HCT116 (cell line): ENCODE measurements around the gene ZXDC.

ENCODE experiments used
- CTCF ChIP-seq, 3 experiments: fragments of 200-600 bp in 1 of 3; sonication (generic) in 1 of 3; IDR thresholded peaks in 2 of 3; conservative IDR thresholded peaks in 1 of 3; 2 replicates each; pipeline ENCODE4 v1.5.1; 2012 to 2017; ENCODE audit warnings: low read depth in 2 of 3, low read length in 2 of 3, antibody characterized with exemption in 1 of 3, borderline replicate concordance in 1 of 3, control low read depth in 1 of 3, mild to moderate bottlenecking in 1 of 3, mixed read lengths in 1 of 3, mixed run types in 1 of 3, moderate library complexity in 1 of 3; ENCODE audit not compliant: insufficient read depth in 1 of 3
- EZH2 ChIP-seq: fragments of 200-600 bp; sonication (generic); IDR thresholded peaks from 2 replicates; pipeline ENCODE4 v1.6.1; 2017; ENCODE audit warnings: antibody characterized with exemption, mixed run types
- POLR2AphosphoS5 ChIP-seq: IDR thresholded peaks from 2 replicates; pipeline ENCODE4 v1.6.1; 2011; ENCODE audit warnings: mild to moderate bottlenecking, low read depth, low read length, moderate library complexity
- ZBTB33 ChIP-seq: IDR thresholded peaks from 2 replicates; pipeline ENCODE4 v1.6.1; 2011; ENCODE audit warnings: mild to moderate bottlenecking, low read length, moderate library complexity; ENCODE audit not compliant: insufficient replicate concordance; ENCODE audit errors: extremely low read depth

GRCh38 chr3:126473292-126474168 is 2.2 kb downstream of the ZXDC start:
- no peak for TF ChIP-seq CTCF (IDR thresholded peaks at IDR 0.05 in 2 of 3, conservative IDR thresholded peaks at IDR 0.05 in 1 of 3; ENCODE audit: borderline replicate concordance in 1 of 3, insufficient read depth in 1 of 3, low read depth in 2 of 3, low read length in 2 of 3)
- no peak for TF ChIP-seq EZH2
- no peak for TF ChIP-seq POLR2AphosphoS5
- no peak for TF ChIP-seq ZBTB33
